Measurements from ENCODE around the gene MPC2.

GRCh38 chr1:167922611-167923074 is 14.2 kb downstream of the MPC2 start:
- TF ChIP-seq CTCF (IDR thresholded peaks at IDR 0.05): no peak
- TF ChIP-seq POLR2AphosphoS5 (IDR thresholded peaks at IDR 0.05): no peak
- TF ChIP-seq POLR2A (IDR thresholded peaks at IDR 0.05): no peak
- no peak for TF ChIP-seq EP300 (IDR thresholded peaks at IDR 0.05)
